Urinary bladder (tissue), 4 donors: ENCODE results near the gene CLEC9A. TPM values are rescaled to one million over a fixed set of nuclear protein-coding genes. Genes with fewer than 3 reads are reported as not detected.

Experiments used
- DNase-seq: peaks from one replicate; pipeline ENCODE4 v3.0.0-alpha.2; 2015; ENCODE audit errors: extremely low spot score
- H3K27ac ChIP-seq: one replicate; pipeline ENCODE4 v1.5.1; 2013; ENCODE audit warnings: low read depth, mild to moderate bottlenecking, moderate library complexity
- H3K36me3 ChIP-seq: one replicate; pipeline ENCODE4 v1.6.1; 2013; ENCODE audit warnings: mild to moderate bottlenecking, moderate library complexity; ENCODE audit not compliant: insufficient read depth
- H3K4me1 ChIP-seq: one replicate; pipeline ENCODE4 v1.6.1; 2013; ENCODE audit warnings: mild to moderate bottlenecking, moderate library complexity; ENCODE audit not compliant: insufficient read depth
- H3K4me3 ChIP-seq: one replicate; pipeline ENCODE4 v1.5.1; 2013; ENCODE audit warnings: low read depth, low read length
- WGBS: extraction: QIAGEN DNeasy Blood & Tissue Kit; methylation state at CpG from one replicate; pipeline ENCODE4 v1.1.7; 2013; 5-methylcytosine and 5-hydroxymethylcytosine counted together
- polyA plus RNA-seq: library from polyadenylated mRNA; stranded (reverse); fragments of 200-250 nt; gene quantifications from one replicate; pipeline ENCODE4 v1.2.3, GENCODE V29; 2013
- total RNA-seq: library from RNA; depleted of rRNA; stranded (reverse); fragments of >200 nt; gene quantifications from one replicate; pipeline ENCODE4 v1.2.3, GENCODE V29; 2014
- donor health status: healthy with polysubstance abuse.
- donor health status: healthy.

Gene CLEC9A
- total and polyA plus RNA-seq, 2 donors, result 0.62 to 0.90 TPM

DNA sequence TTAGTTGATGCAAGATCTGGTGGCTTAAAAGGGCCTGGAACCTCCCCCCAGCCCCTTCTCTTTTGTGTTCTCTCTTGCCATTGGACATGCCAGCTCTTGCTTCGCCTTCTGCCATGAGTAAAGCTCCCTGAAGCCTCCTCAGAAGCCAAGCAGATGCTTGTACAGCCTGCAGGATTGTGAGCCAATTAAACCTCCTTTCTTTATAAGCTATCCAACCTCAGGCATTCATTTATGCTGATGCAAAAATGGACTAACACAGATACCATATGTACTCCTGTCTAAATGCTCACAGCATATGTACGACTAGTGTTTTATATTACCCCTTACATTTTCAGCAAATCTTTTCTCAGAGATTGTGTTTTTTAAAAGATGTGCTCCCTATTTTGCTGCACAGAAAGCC is 41.6 kb downstream of the CLEC9A start:
- Histone ChIP-seq H3K27ac (no peak overlapping the region), H3K36me3 (no peaks in the 10 kb centered on the region), H3K4me3 (no peak overlapping the region), H3K4me1 (no peaks in the 10 kb centered on the region)
- WGBS, result 89% methylated on average over 2 of the region's 2 CpGs
- no peak for DNase-seq

DNA sequence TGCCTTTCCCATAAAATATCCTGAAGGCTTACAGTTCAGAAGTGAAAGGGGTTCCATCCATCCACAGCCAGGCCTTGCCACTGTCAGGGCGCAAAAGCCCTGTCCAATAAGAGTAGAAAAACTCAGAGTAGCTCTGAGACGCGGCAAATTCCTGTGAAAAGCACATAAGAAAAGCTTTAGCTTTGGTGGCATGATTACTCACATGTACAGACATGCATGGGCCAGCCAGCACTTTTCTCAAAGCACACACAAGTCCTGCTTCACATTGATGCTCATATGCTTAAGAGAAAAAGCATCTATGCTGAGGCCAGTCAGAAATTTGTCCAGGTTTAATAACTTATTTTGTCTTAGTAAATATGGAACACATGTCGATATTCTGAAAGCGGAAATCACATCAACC is 42.8 kb downstream of the CLEC9A start:
- Histone ChIP-seq H3K4me1 (no peaks in the 10 kb centered on the region), H3K4me3 (no peak overlapping the region), H3K36me3 (no peaks in the 10 kb centered on the region), H3K27ac (no peak overlapping the region)
- 90% methylated on average over 5 of the region's 5 CpGs for WGBS
- DNase-seq, result no peak

DNA sequence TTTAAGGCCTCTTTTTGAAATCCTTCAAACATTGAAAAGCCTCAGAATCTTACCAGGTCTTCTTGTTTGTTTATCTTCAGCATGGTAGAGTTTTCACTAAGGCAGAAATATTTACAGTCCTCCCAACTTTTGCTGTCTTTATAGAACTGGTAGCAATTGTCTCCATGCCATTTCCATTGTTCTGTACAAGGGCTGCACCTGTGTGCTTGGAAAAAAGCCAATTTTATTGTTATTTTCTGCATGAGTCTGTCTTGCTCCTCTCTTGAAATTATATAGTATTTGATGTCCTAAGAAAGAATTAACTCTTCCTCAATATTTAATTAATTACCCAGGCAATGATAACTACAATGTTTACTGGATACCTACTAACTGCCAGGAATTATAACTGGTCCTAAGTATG is 45.0 kb downstream of the CLEC9A start:
- H3K4me1 ChIP-seq, result no peaks in the 10 kb centered on the region
- no peak for DNase-seq
- H3K36me3 ChIP-seq, result no peaks in the 10 kb centered on the region
- H3K27ac ChIP-seq, result no peak overlapping the region
- no peak overlapping the region for H3K4me3 ChIP-seq

DNA sequence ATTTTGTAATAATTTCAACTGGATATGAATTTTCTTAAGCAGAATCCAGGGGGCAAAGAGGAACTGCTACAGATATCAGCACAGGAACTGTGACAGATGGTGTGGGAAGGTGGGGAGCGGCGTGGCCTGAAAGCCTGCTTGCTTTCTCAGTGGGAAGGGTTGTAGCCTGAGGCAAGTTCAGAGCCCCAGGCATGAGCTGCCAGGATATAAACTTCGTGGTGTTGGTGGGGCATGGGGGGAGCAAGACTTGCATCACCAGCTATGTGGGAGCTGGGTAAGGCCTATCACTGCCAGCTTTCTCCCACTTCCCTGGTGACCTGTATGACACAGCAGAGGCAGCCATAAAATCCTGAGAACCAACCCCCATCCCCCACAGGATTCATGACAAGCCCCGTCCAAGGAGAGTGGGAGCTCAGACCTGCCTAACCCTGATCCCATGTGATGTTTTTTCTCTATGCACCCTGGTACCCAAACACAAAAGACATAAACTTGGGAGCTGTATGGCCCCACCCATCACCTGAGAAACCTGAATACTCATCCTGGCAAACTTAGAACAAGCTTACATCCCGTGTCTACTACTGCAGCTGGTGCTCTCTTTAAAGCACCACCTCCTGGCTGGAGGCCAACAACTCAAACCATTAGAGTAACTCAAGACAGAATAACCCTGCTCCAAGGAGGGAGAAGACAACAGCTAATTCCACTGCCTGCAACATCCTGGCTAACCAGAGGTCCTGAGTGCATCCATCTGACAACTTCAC is 51.8 kb downstream of the CLEC9A start:
- no peaks in the 10 kb centered on the region for H3K4me1 ChIP-seq
- no peak for DNase-seq
- 71% methylated on average over 5 of the region's 5 CpGs for WGBS
- H3K36me3 ChIP-seq, result no peaks in the 10 kb centered on the region
- H3K4me3 ChIP-seq, result no peak overlapping the region
- no peak overlapping the region for H3K27ac ChIP-seq

DNA sequence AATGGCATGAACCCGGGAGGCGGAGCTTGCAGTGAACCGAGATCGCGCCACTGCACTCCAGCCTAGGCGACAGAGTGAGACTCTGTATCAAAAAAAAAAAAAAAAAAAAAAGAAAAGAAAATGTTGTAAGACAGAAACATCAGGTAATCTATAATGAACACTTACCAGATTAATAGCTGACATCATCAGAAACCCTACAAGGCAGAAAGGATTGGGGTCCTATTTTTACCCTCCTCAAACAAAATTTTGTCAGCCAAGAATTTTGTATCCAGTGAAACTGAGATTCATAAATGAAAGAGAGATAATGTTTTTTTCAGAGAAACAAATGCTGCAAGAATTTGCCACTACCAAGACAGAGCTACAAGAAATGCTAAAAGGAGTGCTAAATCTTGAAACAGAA is 54.3 kb downstream of the CLEC9A start:
- Histone ChIP-seq H3K4me1 (no peaks in the 10 kb centered on the region), H3K27ac (no peak overlapping the region), H3K36me3 (no peaks in the 10 kb centered on the region), H3K4me3 (no peak overlapping the region)
- WGBS, result 82% methylated on average over 6 of the region's 6 CpGs
- no peak for DNase-seq

DNA sequence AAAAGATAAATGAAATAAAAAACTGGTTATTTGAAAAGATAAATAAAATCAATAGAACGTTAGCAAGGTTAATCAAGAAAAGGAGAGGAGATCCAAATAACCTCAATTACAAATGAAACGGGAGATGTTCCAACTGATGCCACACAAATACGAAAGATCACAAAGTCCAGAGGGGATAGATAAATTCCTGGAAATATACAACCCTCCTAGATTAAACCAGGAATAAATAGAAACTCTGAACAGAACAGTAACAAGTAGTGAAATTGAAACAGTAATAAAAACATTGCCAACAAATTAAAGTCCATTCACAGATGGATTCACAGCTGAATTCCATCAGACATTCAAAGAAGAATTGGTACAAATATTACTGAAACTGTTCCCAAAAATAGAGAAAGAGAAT is 55.9 kb downstream of the CLEC9A start:
- 62% methylated on average over 3 of the region's 3 CpGs for WGBS
- DNase-seq, result no peak
- H3K4me1 ChIP-seq, result no peaks in the 10 kb centered on the region
- no peaks in the 10 kb centered on the region for H3K36me3 ChIP-seq
- no peak overlapping the region for H3K4me3 ChIP-seq
- no peak overlapping the region for H3K27ac ChIP-seq

DNA sequence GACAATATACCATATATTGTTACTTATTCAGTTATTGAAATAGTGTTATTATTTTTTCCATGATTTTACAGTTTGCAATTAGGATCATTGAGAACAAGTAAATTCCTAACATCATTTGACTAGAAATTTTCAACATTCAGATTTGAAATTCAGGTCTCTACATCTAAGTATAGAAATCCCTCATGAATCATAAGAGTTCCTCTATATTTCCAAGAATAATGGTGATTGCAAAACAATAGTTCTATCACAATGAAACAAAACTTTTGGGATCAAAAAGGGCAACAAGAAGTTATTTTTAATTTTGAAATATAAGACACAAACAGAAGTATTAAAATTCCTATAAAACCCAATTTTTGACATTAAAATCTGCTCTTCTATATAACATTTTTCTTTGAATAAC is 57.5 kb downstream of the CLEC9A start:
- no peaks in the 10 kb centered on the region for H3K4me1 ChIP-seq
- DNase-seq, result no peak
- H3K36me3 ChIP-seq, result no peaks in the 10 kb centered on the region
- no peak overlapping the region for H3K4me3 ChIP-seq
- no peak overlapping the region for H3K27ac ChIP-seq

DNA sequence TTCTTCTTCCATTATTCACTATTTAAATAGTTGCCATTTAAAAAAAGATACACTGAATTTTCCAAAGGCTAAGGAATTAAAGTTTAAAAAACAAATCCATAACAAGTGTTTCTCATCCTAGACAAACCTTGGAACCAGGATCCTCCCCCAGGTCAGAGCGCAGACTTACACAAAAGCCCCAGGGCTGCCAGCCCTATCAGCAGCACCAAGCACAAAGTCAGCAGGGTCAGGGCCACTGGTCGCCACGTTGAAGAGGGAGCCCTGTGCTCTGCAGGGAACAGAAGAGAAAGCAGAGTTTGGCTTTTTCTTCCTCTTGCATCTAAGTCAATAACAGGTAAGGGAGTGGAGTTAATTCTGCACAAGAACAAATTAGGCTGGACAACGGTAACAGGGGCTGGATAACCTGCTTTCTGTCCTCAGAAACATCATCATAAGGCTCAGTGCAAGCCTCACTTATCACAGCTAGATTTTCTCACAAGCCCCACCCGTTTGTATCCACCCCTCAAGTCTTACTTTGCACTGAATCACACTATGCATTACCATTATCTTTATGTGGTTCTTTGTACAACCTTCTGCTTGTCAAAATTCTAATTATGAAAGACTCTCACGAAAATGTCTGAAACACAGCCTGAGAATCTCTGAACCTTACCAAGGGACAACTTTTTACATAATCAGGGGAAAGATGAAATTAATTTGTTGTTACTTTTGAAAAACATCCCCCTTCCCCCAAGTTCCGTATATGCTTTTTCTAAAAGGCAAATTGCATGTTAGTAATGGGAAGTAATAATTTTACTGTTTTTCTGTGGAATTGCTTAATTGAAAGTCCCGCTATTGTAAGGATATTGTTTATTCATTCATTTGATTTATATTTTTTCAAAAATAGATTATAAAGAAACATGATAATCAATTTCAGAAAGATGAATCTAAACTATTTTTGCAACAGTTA is 58.7 kb downstream of the CLEC9A start:
- no peak overlapping the region for H3K4me3 ChIP-seq
- WGBS, result 58% methylated on average over 8 of the region's 8 CpGs
- H3K27ac ChIP-seq, result no peak overlapping the region
- DNase-seq, result no peak
- no peaks in the 10 kb centered on the region for H3K4me1 ChIP-seq
- no peaks in the 10 kb centered on the region for H3K36me3 ChIP-seq

DNA sequence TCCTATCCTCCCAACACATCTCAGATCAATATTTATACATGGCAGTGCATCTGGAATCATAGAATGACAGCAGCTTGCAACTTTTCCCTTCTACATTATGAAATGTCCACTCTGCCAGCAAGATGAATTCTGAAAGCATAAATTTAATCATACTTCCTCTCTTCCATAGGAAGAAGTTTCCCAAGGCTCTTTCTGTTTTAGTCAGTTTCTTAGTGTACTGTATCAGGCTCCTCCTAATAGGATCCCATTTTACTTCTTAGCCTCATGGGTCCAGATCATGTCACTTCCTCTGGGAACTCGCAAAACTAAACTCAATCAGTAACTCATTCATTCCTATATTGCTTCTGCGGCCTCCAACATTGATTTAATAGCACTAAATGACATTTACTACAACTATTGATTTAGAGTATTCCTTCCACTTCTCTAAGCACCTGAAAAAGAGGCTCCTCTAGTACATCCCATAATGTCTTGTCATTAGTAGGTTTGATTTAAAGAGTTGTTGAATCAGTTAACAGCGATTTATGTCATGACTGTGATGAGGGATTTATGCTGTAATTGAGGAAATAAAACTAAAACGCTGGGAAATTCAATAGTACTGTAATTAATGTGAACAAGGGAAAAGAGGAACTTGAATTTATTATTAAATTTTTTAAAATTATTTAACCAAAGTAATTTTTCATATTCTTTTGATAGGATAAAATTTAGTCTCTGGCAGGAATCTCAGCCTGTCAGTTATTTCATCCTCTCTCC is 64.3 kb downstream of the CLEC9A start:
- 68% methylated on average over 4 of the region's 4 CpGs for WGBS
- H3K27ac ChIP-seq, result no peak overlapping the region

DNA sequence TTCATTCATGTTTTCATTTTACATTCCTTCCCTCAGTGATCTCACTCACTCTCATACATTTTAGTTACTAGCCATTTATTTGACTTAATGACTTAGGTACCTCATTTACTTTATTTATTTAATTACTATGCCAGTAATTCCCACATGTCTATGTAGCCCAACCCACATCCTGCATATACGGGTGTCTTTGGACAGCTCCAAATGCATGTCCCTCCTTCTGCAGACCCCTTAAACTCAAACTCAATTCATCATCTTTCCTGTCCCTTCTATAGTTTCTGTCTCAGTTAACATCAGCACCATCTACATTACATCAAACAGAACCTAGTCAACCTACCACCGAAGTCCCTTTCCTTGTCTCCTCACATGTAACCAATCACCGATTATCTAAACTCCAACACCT is 65.5 kb downstream of the CLEC9A start:
- Histone ChIP-seq H3K4me3 (no peak overlapping the region), H3K36me3 (no peaks in the 10 kb centered on the region), H3K4me1 (no peaks in the 10 kb centered on the region), H3K27ac (no peak overlapping the region)
- WGBS, result 85% methylated on average over 3 of the region's 3 CpGs
- DNase-seq, result no peak

More for the DNA sequence above, 64.3 kb downstream of the CLEC9A start:
- H3K4me1 ChIP-seq, result no peaks in the 10 kb centered on the region
- H3K4me3 ChIP-seq, result no peak overlapping the region
- H3K36me3 ChIP-seq, result no peaks in the 10 kb centered on the region
- DNase-seq, result no peak

DNA sequence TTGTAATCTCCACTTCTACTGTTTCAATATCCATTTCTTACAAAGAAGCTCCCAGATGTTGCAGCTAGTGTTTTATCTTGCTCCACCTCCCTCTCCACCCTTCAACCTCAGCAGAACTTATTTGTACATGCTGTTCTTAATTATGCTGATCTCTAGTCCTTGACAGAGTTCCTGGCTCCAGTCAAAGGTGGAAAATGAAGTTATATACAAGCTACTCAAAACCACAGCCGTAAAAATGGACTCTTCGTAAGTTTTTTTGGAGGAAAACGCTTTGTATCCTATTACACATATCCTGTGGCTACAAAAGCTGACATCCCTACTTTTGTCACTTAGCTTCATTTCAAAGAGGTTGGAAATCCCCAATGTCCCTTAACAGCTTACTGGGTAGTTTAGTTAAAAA is 67.0 kb downstream of the CLEC9A start:
- no peak for DNase-seq
- no peaks in the 10 kb centered on the region for H3K4me1 ChIP-seq
- WGBS, result 37% methylated on average over 3 of the region's 3 CpGs
- no peaks in the 10 kb centered on the region for H3K36me3 ChIP-seq
- H3K4me3 ChIP-seq, result no peak overlapping the region
- no peak overlapping the region for H3K27ac ChIP-seq

DNA sequence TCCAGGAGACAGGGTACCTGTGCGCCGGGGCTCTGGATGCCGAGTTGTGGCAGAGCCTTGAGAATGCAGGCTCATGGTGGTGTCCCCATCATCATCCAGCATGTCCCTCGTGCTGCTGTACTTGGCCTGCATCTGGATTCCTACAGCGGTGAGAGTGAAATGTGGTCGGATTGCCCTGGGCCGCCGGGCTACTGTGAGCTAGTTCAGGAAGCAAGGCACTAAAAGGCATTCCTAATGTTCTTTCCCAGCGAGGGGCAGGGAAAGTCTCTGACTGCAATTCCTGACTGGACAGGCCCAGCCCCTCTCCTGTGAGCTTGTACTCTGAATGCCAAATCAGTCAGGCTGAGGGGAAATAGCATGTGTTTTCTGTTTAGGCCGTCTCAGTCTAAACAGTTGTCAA is 68.3 kb downstream of the CLEC9A start, which contains the start of gene CLEC1A:
Gene CLEC1A, minus strand, starts transcription at position 195 of the 400 bp plus-strand sequence. Its CDS starts 63 bp downstream, at position 132.
- DNase-seq, result no peak
- H3K27ac ChIP-seq, result peak within 1 kb of the TSS; percentile 41
- H3K36me3 ChIP-seq, result no peaks in the 10 kb centered on the region
- no peak within 1 kb of the TSS for H3K4me3 ChIP-seq
- 47% methylated on average over 10 of the region's 10 CpGs for WGBS
- no peaks in the 10 kb centered on the region for H3K4me1 ChIP-seq

DNA sequence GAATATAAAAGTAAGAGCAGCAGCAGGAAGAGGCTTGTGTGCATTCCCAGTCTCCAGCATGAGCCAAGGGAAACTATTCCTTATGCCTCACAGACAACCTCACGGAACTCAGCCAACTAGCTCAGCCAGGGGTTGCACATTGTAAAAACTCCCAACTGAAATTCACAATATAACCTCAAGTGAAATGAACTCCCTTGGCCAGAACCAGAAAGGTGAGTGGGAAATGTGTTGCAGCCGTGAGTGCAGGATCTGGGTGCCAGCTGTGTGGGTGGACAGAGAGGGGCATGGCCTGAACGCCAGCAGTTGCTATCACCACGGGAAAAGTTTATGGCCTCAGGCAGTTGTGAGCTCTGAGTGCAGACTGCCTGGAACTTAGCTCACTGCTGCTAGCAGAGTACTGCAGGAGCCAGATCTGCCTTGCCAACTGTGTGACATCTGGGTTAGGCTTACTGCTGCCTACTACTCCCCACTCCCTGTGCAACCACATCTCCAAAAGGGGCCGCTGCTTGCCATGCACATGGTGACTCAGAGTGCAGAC is 70.6 kb downstream of the CLEC9A start:
- Histone ChIP-seq H3K4me1 (no peaks in the 10 kb centered on the region), H3K36me3 (no peaks in the 10 kb centered on the region), H3K27ac (no peak overlapping the region), H3K4me3 (no peak overlapping the region)
- peak; percentile 53 for DNase-seq
- whole genome bisulfite sequencing, result 23% methylated on average over 5 of the region's 5 CpGs
